Raji (cell line): ENCODE results near the gene IL17F.

Source experiments
- POLR2A ChIP-seq: IDR thresholded peaks from 2 replicates; pipeline ENCODE4 v1.6.1; 2011; ENCODE audit warnings: low read depth, low read length, control low read depth; ENCODE audit not compliant: insufficient read depth

The IL17F gene

DNA sequence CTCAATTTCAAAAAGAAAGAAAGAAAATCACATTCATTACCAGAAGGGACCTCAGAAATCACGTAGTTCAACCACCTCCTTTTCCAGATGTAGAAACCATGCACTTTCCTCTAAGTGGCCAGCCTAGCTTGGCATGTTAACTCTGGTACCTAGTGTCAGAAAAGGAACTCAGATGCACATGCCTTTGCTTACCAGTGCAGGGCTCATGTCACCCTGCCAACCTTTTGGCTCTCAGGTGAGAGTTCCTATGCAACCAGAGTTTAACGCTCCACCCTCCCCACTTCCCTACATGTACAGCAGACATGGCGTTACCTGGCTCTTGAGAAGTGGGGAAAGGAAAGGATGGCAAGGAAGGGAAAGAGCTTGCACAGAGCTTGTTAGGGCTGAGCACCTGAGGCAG lies 16.3 kb upstream of the IL17F start:
- TF ChIP-seq POLR2A, result no peak

DNA sequence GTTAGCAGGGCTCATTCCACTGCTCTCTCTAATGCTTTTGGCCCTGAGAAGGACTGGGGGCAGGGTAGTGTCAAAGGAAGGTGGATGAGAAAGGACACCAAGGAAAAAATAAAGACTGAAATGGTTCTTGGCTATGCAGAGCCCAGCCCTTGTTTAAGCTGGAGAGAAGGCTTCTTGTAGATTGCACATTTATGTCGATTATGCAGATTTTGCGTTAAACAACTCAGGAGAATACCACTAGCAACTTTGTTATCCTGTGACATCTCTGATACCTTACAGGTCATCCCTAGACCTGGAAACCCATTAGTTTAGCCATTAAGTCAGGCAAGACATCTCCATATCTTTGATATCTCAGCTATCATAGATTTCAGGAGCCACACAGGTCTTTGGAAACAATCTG lies 11.1 kb upstream of the IL17F start:
- TF ChIP-seq POLR2A, result no peak

DNA sequence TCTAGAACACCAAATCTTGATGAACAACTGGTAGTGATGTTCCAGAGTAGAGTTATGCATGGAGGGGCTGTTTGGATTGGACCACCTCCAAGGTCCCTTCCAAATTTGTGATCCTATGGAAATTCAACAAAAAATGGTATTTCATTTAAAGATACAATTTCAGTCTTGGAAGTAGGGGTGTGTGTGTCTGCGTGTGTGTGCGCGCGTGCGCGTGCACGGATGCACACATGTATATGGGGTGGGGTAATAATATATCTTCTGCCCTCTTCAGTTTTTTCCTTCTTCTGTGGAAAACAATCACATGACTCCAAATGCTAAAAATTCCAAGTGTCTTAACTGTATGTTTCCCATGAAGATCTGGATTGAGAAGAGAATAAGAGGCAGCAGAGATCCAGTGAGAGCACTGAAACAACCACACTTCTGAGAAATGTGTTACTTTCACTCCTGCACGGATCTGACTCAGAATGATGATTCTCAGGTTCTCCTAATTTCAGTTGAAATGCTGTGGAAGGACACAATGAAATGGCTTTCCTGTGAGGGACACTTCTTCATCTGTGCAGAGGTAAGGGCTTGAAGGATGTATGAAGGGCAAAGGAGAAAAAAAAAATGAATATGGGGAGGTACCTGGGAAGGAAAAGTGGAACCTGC lies 10.6 kb upstream of the IL17F start:
- no peak for TF ChIP-seq POLR2A

DNA sequence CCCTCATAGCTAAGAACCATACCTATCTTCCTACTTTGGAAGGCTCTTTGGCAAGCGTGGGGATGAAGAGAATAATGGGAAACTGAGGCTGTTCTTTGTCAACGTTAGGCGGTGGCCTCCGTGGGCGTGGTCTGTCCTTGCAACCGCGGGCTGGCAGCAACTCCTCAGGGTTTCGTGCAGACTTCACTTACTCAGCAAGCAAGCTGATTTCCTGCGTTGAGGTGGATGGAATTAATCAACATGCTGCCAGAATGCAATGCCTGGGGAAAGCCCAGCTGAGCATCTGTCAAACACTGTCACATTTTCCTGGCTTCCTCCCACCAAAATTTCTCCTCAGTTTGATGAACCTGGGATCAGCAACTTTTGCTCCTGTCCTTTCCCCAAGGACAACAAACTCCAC lies 9.2 kb upstream of the IL17F start:
- TF ChIP-seq POLR2A, result no peak

DNA sequence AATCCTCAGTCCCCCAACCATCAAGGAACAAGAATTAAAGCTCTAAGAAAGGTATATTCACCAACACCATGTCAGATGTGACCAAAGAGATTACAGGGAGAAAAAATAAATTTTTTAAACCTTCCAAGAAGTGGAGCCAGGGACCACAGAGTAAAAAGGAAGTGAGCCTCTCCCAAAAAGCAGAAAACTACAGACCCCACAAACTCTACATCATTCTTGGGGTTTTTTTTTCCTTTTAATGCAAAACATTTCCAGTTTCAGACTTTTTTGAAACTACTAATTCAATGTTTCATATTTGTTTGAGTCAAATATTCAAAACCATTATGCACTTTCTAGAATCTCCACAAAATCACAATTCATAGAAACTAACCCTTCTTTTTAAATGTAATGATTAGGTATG lies 6.8 kb upstream of the IL17F start:
- TF ChIP-seq POLR2A, result no peak

DNA sequence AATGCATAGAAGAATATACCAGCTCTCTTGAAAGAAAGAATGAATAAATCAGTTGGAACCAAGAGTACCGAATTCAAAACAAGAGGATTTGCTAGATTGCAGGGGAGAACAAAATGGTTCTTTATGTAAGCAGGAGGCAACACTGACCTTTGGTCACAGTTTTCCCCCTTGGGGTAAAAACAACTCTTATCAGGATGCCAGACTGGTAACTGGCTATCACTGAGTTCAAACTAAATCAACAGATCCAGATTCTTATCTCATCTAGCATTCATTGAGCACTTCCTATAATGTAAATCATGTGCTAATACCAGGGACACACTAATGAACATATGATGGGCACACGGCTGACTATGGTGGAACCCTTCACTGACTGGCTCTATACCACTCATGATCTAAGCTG lies 4.8 kb upstream of the IL17F start:
- no peak for TF ChIP-seq POLR2A

DNA sequence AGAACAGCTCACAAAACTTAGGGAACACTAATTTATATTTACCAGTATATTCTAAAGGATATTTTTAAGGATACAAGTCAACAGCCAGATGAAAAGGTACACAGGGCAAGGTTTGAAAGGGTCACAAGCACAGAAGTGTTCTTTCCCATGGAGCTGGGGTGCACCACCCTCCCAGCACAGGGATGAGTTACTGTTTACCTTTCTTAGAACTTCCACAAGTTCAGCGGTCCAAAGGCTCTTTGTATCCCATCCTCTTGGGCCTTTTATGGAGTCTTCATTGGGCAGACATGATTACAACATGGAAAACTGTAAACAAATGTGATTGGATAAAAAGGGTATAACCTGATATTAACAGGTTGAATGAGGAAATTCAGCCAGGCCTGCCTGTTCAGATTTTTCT lies 1.1 kb upstream of the IL17F start:
- TF ChIP-seq POLR2A, result no peak

DNA sequence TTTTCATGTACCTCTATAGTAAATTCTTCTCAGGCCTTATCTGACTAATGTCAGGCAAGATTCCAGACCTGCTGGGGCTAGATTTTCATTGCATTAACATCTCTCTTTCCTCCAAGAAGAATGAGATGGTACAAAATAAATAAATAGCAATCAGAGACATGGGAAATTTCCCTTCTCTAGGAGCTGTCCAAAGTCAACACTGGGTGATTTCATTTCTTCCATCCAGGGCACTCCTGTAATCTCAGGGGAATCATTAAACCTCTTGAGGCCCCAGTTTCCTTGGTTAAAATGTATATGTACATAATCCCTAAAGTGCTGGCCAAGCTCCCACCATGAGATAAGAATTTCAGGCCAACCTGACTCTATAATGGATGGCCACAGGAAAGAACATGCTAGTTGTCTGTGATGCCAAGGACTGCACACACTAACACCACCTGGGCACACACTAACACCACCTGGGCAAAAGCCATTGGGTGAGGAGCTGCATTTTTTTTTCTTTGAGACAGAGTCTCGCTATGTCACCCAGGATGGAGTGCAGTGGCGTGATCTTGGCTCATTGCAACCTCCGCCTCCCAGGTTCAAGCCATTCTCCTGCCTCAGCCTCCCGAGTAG lies 912 bp downstream of the IL17F start:
- no peak for TF ChIP-seq POLR2A

DNA sequence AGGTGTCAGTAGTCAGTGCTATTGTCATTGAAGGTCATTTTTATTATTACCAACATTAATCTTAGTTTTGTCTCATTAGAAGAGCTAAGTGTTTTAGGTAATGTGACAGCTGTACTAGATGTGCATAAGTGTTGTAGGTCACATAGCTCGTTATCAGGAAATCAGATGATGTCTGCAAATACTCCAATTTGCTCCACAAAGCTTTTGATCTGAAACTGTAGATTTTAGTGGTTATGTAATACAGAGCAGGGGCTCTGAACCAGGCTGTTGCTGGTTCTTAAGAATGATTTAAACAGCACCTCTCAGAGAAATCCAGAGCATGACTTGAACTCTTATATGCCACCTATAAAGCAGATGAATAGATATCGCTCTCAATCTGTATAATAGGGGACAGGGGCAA lies 2.5 kb downstream of the IL17F start:
- TF ChIP-seq POLR2A, result no peak

DNA sequence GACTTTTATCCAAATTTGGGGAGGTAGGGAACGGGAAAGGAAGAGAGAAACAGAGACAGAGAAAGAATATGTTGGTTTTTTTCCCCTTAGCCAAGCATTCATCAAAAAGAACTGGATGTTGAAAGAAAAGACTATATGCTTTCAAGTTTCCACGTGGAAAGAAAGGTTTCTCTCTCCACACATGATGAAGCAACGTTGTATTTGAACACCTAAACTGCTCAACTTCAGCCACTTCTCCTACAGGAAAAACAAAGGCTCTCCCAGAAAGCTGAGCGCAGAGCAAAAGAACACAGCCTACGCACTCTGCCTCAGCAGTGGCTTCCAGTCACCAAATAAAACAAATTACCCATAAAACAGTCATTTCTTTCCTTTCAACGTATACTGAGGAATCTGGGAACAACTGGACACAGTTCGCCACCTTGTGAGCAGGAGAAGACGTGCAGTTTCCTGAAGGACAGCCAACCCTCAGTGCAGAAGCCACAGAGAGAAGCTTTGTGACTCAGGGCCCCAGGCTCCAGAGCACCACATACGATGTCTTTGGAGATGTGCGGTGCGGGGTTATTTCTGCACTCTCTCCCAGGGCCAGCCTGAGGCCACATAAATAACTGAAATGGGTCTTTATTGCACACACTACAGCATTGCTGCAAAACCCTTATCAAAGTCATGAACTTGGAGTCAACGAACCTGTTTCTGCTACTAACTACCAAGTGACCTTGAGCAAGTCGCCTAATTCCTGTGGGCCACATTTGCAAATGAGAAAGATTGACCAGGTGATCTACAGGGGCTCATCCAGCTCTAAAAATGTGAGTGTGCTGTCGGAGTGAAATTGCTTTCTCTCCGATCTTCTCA lies 10.1 kb downstream of the IL17F start:
- TF ChIP-seq POLR2A, result no peak

DNA sequence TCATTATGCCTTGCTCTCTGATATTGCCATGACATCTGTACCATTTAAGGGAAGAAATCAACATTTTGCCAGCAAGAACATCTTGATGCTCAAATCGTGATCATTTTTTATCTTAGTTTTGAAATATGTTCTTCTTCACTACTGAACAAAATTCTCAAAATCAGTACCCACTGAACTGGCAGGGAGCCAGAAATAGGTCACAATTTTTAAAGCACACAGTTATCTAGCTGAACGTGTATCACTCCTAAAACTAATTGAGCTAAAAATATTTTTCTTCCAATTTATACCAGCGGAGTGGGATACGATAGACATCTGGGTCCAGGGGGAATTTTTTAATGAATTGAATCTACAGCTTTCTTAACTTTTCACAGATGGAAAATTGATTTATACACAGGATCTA lies 11.3 kb downstream of the IL17F start:
- no peak for TF ChIP-seq POLR2A

DNA sequence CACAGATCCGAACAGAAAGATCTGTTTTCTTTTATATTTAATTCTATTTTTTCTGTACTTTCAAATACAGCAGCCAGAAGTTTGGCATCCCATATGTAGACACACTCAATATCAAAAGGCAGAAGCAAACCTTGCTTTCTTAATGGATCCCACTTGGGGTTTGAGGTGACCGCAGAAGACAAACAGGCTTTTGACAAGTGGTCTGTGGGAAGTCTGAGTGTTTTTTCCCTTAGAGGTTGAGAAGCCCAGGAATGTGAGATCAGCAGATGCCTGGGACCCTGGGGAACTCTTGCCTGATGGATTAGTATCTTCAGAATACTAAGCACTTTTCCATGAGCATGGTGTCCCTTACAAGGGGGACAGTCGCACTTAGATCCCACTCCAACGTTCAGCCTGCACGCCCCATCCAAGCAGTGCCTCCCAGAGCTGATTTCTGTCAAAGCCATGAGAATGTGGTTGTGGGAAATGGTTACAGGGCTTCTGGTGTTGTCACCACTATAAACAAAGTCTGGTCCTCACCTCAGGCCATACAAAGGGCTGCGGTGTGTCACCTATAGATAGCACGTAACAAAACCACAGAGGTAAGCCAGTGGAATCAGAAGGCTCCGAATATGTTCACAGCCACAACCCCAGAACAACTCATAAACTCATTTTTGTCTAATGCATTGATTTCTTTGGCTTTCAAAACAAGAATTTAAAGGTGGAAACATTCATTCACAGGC lies 12.7 kb downstream of the IL17F start:
- no peak for TF ChIP-seq POLR2A

DNA sequence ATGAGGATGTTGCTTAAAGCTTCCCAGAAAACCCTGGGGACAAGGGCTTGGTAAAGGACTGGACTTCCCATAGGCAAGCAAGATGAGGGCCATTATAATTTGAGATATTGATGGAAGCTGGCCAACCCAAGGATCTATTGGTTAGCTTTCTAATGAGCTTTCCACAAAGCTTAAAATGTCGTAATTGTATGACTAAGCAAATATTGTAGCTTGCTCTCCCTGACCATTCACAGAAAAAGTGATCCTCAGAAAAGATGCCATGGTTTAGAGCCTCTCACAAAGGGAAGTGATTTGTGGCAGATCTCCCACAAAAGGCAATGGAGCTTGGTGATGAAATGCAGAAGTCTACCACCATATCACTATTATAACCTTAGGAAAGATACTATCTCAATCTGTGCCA lies 13.6 kb downstream of the IL17F start:
- no peak for TF ChIP-seq POLR2A

DNA sequence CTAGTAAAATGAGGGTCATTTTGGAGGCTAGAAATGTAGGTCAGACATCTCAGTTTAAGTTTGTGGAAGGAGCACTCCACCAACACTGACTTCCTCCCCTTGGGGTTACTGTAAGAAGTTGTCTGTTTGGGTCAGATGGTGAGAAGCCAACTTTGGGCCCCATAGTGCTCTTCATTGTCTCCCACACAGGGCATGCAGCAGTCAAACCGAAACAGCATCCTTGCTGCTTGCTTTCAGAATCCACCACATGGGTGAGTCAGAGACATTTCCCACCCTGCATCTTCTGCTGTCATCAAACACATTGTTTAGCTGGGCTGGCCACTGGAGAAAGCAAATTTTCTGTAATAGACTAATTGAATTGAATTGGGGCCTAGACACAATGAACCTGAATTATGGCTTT lies 16.8 kb downstream of the IL17F start:
- no peak for TF ChIP-seq POLR2A

DNA sequence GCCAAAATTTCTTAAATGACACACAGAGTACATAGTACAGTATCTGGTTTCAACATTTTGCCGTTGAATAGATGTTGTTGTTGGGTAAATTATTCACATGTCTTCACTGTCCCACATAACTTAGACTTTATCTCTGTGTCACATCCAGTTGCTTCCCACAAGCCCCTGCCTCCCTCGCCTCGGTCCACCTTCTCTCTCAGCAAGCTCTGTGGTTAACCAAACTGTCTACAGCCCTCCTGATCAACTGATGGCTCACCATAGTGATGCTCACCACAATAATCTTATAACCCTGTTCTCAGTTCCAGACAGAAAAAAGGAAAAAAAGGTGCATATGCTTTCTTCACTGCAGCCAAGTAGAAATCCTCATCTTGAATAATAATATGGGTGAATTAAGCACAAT lies 23.0 kb downstream of the IL17F start:
- no peak for TF ChIP-seq POLR2A

DNA sequence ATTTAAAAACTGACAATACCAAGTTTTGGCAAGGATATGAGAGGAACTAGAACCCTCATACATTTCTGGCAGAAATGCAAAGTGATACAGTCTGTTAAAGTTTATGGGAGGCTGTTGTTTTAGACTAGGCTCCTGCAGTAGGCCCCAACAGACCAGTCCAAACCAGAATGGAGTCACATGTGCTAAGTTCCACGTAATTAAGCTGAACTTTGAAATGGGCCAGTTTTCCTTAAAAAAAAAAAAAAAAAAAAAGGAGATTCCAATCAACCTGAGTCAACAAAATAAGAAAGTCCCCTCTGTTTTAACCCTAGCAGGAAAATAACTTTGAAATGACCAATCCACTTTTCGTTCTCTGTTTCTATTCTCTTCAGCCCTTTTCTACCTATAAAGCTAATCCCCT lies 26.5 kb downstream of the IL17F start:
- TF ChIP-seq POLR2A, result no peak

DNA sequence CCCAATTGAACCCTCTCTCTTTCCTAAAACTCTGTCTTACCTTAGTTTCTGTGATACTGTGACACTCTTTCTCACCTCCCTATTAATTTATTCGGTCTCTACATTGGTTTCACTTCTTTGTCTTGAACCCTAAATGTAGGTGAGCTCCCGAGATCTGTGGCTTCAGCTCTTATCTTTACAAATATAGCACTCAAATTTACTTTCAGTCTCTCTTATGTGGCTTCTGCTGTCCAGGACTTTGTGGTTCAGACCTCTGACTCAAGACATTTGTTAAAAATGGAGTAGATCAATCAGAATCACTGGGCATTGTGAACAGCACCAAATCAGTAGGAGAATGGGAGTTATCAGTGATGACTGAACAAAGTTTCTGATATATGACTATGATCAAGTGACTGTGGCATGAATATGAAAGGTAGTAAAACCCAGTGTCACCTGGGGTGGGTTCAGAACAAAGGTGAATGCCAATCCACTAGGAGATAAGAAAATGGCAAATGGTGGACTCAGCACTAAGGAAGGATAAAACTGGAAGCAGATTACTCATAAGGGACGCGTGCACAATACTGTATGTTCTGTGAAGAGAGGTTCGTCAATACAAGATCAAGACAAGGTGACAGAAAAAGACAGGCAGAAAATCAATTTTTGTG lies 27.2 kb downstream of the IL17F start:
- no peak for TF ChIP-seq POLR2A
